Neural cell (in vitro differentiated cells): ENCODE results near the gene ZSWIM5.

Source experiments
- EP300 ChIP-seq: fragments of 450-650 bp; conservative IDR thresholded peaks from 2 replicates; pipeline ENCODE4 v1.6.1; 2014; ENCODE audit warnings: antibody characterized with exemption, mild to moderate bottlenecking, moderate library complexity; ENCODE audit not compliant: poor library complexity, severe bottlenecking
- EZH2 ChIP-seq: fragments of 200-600, 300-800 bp; shearing (Covaris generic), sonication (generic); IDR thresholded peaks from 2 replicates; pipeline ENCODE4 v1.6.1; 2014; ENCODE audit warnings: antibody characterized with exemption, low read length, borderline replicate concordance, mild to moderate bottlenecking; ENCODE audit not compliant: insufficient read depth, poor library complexity, severe bottlenecking
- POLR2AphosphoS5 ChIP-seq: IDR thresholded peaks from 2 replicates; pipeline ENCODE4 v1.6.1; 2012
- RAD21 ChIP-seq: fragments of 450-650 bp; conservative IDR thresholded peaks from 2 replicates; pipeline ENCODE4 v1.6.1; 2014; ENCODE audit warnings: antibody characterized with exemption, mild to moderate bottlenecking, moderate library complexity
- SMC3 ChIP-seq: fragments of 450-650 bp; conservative IDR thresholded peaks from 2 replicates; pipeline ENCODE4 v1.6.1; 2014; ENCODE audit warnings: antibody characterized with exemption, mild to moderate bottlenecking, moderate library complexity; ENCODE audit not compliant: poor library complexity
- TAF1 ChIP-seq: IDR thresholded peaks from 2 replicates; pipeline ENCODE4 v1.6.1; 2012; ENCODE audit warnings: low read depth
- TF ChIP-seq, protein P1 (sequence below): fragments of 450-650 bp; IDR thresholded peaks from 2 replicates; pipeline ENCODE4 v1.5.1; 2014; ENCODE audit warnings: antibody characterized with exemption, mild to moderate bottlenecking, moderate library complexity; ENCODE audit not compliant: poor library complexity, severe bottlenecking
- TF ChIP-seq, protein P2 (sequence below): IDR thresholded peaks from 2 replicates; pipeline ENCODE4 v1.6.1; 2012; ENCODE audit warnings: borderline replicate concordance

DNA sequence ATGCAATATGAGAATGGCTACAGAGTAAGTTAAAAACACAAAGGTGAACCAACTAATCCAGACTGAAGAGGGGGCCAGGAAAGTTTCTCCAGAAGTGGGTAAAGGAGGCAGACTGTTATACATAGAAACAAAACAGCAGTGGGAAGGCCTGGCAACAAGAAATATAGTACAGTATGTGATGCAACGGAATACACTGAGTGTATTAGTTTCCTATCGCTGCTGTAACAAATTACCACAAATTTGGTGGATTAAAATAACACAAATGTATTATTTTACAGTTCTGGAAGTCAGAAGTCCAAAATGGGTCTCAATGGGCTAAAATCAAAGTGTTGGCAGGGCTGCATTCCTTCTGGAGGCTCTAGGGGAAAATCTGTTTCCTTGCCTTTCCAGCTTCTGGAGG, 95.2 kb downstream of the ZSWIM5 start:
- TF ChIP-seq, protein P1, sequence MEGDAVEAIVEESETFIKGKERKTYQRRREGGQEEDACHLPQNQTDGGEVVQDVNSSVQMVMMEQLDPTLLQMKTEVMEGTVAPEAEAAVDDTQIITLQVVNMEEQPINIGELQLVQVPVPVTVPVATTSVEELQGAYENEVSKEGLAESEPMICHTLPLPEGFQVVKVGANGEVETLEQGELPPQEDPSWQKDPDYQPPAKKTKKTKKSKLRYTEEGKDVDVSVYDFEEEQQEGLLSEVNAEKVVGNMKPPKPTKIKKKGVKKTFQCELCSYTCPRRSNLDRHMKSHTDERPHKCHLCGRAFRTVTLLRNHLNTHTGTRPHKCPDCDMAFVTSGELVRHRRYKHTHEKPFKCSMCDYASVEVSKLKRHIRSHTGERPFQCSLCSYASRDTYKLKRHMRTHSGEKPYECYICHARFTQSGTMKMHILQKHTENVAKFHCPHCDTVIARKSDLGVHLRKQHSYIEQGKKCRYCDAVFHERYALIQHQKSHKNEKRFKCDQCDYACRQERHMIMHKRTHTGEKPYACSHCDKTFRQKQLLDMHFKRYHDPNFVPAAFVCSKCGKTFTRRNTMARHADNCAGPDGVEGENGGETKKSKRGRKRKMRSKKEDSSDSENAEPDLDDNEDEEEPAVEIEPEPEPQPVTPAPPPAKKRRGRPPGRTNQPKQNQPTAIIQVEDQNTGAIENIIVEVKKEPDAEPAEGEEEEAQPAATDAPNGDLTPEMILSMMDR, result no peak
- TF ChIP-seq EP300, result no peak
- TF ChIP-seq RAD21, result no peak
- TF ChIP-seq TAF1, result no peak
- no peak for TF ChIP-seq EZH2
- TF ChIP-seq, protein P2, sequence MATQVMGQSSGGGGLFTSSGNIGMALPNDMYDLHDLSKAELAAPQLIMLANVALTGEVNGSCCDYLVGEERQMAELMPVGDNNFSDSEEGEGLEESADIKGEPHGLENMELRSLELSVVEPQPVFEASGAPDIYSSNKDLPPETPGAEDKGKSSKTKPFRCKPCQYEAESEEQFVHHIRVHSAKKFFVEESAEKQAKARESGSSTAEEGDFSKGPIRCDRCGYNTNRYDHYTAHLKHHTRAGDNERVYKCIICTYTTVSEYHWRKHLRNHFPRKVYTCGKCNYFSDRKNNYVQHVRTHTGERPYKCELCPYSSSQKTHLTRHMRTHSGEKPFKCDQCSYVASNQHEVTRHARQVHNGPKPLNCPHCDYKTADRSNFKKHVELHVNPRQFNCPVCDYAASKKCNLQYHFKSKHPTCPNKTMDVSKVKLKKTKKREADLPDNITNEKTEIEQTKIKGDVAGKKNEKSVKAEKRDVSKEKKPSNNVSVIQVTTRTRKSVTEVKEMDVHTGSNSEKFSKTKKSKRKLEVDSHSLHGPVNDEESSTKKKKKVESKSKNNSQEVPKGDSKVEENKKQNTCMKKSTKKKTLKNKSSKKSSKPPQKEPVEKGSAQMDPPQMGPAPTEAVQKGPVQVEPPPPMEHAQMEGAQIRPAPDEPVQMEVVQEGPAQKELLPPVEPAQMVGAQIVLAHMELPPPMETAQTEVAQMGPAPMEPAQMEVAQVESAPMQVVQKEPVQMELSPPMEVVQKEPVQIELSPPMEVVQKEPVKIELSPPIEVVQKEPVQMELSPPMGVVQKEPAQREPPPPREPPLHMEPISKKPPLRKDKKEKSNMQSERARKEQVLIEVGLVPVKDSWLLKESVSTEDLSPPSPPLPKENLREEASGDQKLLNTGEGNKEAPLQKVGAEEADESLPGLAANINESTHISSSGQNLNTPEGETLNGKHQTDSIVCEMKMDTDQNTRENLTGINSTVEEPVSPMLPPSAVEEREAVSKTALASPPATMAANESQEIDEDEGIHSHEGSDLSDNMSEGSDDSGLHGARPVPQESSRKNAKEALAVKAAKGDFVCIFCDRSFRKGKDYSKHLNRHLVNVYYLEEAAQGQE, result no peak
- TF ChIP-seq POLR2AphosphoS5, result no peak
- TF ChIP-seq SMC3, result no peak
